Jurkat, Clone E6-1 (cell line): ENCODE results near the gene CDC73.
"Not testable (repeated sequence)": the region's sequence is repeated elsewhere in the genome, so short reads cannot be mapped to it uniquely, and the experiment has no call there.

Experiments
- DNase-seq: peaks from one replicate; pipeline ENCODE4 v3.0.0-alpha.2; 2011; ENCODE audit warnings: low read depth, low spot score
- H3K4me3 ChIP-seq: 2 replicates; pipeline ENCODE4 v1.5.1; 2011; ENCODE audit warnings: mild to moderate bottlenecking, low read length, control low read depth, moderate library complexity

CDC73 gene

DNA sequence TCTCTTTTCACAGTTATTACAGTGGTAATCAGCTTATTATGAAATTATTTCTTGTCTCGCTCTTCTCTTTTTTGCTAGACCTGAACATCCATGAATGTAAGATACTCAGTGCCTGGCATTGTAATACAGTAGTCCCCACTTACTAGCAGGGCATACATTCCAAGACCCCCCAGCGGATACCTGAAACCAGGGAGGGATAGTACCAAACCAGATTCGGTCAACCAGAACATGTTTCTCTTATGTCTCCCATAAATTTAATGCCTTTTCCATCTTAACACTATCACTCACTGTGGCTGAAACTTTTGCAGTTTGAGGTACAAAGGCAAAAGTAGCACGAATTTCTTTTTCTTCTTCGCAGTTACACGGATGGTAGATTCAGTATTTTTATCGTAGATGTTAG is 89.2 kb downstream of the CDC73 start:
- DNase-seq = no peak

DNA sequence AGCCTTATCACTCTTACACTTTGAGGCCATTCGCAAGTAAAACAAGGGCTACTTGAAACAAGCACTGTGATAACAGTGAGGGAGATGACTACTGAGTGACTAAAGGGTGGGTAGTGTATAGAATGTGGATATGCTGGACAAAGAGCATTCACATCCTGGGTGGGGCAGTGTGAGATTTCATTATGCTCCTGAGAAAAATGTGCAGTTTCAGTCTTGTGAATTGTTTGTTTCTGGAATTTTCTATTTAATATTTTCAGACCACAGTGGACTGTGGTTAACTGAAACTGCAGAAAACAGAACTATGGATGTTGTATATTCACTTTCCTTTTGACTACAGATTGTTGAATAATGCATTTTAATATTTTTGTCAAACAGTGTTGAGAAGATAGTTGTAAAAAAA is 89.7 kb downstream of the CDC73 start:
- no peak overlapping the region for H3K4me3 ChIP-seq
- no peak for DNase-seq

More for the DNA sequence above, 89.2 kb downstream of the CDC73 start:
- no peak overlapping the region for H3K4me3 ChIP-seq

DNA sequence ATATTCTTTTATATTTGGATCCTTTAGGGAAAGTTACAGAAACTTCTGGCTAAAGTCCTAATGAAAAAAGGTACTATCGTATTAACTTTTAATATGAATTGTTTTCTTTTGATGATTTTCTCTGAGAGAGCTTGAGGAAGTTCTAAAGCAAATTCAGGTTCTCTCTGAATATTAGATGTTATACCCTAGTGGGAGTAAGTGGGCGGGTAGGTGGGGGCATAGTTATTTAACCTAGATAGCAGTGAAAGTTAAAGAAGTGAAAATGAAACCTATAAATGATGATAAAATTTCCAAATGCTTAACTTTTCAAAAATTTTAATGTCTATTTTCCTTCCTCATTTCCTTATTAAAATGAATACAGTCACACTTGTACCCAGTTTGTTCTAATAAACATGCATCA is 90.8 kb downstream of the CDC73 start:
- no peak overlapping the region for H3K4me3 ChIP-seq
- no peak for DNase-seq

DNA sequence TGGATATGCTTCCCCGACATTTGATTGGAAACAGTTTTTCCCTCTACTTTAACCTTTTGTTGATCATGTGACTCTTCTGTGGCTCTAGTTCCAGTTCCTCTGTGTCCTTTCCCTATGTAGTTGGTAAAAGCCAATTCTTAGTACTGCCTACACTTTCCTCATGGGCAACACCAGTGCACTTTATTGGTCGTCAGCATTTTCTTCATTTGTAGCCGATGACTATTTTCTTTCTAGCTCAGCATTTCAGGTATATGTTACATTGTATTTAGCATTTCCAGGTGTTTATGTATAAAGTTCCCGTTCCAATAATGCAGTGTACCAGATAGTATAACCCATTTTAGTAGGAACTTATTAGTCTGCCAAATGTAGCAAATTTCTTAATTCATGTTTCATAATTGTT is 92.2 kb downstream of the CDC73 start:
- no peak for DNase-seq
- no peak overlapping the region for H3K4me3 ChIP-seq

DNA sequence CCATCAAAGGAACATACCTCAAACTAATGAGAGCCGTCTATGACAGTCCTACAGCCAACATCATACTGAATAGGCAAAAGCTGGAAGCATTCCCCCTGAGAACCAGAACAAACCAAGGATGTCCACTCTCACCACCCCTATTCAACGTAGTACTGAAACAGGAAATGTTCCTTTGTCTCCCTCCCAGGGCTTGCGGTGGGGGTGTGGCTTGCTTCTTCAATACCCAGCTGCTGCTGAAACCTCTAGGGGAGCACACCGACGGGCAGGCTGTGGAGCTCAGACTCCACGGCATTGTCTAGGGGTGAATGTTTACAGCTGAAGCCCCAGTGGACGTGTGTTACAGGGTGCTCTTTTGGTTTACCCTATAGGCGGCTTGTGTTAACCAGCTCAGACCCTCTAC is 95.1 kb downstream of the CDC73 start:
- H3K4me3 ChIP-seq = no peak overlapping the region
- DNase-seq = peak; percentile 21

DNA sequence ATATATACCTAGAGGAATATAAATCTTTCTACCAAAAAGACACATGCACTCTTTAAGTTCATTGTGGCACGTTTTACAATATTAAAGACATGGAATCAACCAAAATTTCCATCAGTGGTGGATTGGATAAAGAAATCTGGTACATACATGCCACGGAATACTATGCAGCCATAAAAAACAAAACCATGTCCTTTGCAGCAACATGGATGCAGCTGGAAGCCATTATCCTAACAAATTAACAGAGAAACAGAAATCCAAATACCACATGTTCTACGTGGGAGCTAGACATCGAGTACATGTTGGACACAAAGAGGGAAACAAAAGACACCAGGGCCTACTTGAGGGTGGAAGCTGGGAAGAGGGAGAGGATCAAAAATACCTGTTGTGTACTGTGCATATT is 97.6 kb downstream of the CDC73 start:
- no peak for DNase-seq

DNA sequence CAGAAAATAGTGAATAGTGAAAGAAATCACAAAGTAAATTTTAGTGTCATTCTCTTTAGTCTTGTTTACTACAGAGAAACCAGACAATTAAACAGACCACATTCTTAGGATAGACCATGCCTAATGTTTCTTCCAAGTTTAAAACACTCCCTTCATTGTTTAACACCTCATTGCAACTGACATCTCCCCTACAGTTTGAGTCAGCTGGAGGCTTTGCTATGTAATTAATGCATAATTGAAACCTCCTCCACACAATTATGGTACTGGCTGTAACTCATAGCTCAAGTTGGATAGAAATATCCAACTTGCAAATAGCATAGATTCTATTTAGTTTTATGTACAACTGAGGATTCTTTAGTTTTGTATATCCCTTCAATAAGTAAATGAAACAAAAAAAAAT is 99.8 kb downstream of the CDC73 start:
- no peak for DNase-seq
- H3K4me3 ChIP-seq = no peak overlapping the region

More for the DNA sequence above, 97.6 kb downstream of the CDC73 start:
- no peak overlapping the region for H3K4me3 ChIP-seq

DNA sequence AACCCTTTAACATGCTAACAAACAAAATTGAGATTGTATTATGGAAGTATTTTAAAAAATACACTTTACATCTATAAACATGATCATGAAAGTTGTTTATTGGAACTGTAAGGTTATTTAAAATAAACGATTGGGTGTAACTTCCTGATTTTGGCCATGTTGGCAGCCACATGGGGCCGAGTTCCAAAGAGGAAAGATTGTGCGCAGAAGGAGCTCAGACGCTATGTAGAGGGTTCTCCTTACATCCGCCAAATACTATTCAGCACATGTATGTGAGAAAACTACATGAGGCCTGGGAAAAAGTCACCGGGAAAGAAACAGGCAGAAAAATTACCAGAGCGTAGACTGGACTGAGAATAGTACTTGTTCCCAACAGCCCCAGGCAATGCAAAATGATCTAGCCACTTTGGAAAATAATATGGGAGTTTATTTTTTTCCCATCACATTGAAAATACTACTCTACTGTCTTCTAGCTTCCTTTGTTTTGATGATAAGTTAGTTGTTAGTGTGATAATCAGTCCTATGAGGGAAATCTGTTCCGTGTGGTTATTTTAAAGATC is 100.3 kb downstream of the CDC73 start:
- no peak for DNase-seq
- H3K4me3 ChIP-seq = no peak overlapping the region

DNA sequence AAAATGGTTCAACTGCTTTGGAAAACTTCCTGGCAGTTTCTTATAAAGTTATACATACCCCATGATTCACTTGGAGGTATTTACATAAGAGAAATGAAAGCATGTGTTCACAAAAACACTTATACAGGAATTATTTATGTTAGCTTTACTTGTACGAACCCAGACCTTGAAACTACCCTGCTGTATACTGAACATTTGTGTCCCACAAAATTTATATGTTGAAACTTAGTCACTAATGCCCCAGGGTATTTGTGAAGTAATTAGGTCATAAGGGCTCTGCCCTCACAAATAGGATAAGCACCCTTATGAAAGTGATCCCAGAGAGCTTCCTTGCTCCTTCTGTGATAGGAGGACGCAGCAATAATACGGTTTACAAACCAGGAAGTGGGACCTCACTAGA is 107.3 kb downstream of the CDC73 start:
- H3K4me3 ChIP-seq = no peak overlapping the region
- no peak for DNase-seq

DNA sequence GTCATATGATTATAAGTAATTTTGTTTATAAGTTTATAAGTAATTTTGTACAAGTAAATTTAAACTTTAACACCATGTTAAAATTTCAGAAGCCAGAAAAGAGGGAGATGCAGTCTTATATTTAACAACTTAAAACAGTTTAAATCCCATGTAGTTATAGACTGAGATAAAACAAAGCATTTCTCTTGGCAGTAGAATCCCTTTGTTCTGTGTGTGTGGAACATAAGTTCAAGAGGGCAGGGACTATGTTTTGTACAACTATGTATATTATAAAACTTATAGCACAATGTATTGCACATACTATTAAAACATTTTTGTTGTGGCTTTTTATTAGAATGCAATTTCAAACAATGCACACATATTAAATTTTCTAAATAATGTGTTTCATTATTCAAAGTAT is 109.3 kb downstream of the CDC73 start:
- DNase-seq, H3K4me3 ChIP-seq: not testable (repeated sequence)

DNA sequence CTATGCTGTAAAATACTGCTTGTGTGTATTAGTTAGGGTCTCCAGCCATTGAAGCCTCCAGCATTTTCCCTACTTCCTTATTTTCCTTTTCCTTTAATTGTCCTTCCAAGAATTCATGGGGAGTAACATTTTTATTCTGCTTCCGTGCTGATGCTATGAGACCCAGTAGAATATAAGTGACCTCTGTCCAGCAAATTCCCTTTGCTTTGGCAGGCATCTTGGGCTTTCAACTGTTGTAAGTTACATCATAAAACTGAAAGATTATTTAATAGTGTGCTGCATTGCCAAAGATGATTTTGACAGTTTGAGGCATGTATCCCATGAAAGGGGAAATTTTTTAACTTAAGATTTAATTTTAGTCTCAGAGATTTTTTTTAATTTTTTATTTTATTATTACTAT is 112.7 kb downstream of the CDC73 start:
- H3K4me3 ChIP-seq = no peak overlapping the region

DNA sequence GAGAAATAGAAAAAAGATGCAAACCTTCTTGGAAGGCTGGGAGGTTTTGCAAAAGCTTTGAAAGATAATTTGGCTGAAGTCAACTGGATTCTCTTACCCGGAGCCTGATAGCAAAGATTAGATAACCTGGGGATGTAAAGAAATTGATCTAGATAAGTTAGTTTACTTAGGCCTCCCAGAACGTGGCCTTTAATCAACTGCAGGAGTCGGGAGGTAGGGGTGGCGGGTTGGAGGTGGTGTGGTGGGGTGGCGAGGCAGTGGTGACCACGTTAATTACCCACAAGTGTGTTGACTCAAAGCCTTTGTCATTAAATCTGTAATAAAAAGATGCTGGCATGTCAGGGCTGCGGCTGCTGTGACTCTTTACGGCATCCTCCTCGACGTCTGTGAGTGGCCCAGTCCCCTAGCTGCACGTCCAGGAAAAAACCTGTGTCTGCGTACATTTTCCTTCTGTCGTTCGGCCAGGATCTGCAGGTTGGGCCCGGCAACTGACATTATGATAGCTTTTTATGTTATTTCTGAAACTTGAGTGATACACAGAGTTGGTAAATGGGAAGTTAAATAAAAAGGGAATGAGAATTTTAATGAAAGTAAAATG is 115.6 kb downstream of the CDC73 start:
- DNase-seq = no peak
- no peak overlapping the region for H3K4me3 ChIP-seq

More for the DNA sequence above, 112.7 kb downstream of the CDC73 start:
- no peak for DNase-seq

DNA sequence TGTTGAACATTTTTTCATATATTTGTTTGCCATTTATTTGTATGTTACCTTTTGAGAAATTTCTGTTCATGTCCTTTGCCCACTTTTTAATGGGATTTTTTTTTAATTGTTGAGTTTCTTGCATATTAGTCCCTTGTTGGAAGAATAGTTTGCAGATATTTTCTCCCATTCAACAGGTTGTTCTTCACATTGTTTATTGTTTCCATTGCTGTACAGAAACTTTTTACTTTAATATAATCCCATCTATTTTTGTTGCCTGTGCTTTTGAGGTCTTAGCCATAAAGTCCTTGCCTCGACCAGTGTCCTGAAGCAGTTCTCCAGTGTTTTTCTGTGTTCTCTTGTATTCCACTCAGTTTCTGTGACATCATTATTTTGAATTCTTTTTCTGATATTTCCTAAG is 118.8 kb downstream of the CDC73 start:
- DNase-seq = no peak
- no peak overlapping the region for H3K4me3 ChIP-seq

DNA sequence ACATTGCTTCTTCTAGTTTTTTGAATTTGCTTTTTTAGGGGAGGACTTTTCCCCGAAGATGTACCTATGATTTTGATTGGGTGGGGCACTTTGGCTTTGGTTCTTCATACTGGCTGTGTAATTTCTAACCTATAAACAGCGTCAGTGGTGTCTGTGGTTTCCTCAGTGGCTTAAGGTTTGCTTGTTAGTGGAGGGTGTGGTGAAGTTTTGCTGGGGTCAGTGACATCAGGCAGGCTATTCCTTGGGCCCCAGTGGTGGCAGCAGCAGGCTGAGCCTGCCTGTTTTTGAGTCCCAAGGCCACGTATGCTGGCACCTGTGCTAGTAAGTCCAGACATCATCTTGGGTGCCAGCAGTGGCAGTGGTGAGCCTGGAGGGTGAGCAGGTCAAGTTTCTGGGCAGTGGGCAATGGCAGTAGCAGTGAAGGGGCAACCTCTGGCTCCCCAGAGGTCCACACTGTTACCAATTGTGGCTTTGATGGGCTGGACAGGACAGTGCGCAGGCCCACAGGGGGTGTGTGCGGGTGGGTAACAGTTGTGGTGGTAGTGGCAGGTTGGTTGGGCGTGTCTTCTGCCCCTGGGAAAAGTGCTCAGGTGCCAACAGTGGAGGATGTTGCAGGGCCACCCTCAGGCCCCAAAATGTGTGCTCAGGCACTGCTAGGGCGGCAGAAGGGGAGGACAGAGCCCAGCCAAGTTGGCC is 119.4 kb downstream of the CDC73 start:
- no peak overlapping the region for H3K4me3 ChIP-seq
- DNase-seq = no peak

DNA sequence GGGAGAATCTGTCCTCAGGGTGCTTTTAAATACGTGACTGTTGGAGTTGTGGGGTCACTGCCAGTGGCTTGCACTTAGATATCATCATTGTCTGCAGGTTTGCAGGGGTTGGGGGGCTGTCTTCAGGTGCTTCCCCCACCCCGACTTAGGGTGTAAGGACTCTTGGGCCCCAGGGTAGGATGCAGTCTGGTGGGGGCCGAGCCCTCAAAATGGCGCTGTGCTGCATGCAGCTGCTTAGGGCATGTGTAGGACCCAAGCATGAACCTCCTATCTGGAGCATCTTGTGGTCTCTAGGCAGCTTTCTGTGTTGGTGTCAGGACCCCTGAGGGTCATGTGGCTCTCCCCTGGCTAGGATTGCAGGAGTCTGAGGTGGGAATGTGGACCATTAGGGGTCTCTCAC is 120.2 kb downstream of the CDC73 start:
- no peak overlapping the region for H3K4me3 ChIP-seq
- no peak for DNase-seq

DNA sequence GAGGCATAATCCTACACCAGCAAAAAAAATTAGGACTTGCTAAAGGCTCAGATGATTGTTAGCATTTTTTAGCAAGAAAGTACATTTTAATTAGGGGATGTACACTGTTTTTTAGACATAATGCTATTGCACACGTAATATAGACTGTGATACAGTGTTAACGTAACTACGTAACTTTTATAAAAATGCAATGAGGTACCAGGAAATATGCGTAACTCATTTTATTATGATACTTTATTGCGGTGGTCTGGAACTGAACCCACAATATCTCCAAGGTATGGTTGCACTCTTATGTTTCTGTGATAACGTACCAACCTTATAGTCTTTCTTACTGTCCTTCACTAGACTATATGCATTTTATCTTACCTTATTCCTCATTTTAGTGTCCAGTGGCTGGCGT is 127.4 kb downstream of the CDC73 start:
- no peak overlapping the region for H3K4me3 ChIP-seq
- DNase-seq = no peak

DNA sequence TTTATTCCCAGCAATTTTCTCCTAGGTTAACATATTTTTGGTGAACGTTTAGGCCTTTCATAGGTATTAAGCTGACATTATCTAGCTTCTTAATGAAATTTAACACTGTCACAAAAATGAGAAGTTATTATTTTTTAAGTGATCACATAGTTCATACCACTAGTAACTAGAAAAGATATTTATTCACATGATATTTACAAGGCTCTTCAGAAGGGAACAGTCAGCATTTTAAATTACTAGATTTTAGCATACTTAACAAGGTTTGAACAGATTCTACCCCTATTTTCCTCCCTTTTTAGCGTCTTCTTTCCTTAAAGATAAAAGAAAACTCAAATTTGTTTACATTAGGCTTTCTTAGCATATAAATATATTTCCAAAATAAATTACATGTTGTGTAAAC is 130.1 kb downstream of the CDC73 start:
- H3K4me3 ChIP-seq = no peak overlapping the region
- no peak for DNase-seq

DNA sequence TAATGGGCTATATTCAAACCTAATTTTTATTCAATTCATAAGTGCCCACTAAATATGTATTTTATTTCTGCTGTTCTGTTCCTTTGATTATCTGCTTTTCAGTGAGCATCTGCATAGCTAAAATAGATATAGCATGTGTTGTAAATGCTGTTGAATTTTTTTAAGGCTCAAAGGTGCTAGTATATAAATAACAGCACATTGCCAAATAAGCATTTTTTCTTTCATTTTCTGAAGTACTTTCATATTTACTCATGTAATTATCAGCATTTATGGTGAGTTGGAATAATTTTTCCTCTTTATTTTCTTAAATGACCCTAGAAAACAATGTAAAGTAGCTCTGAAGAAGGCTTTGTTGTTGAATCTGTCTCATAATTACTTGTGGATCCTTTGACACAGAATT is 134.2 kb downstream of the CDC73 start:
- no peak for DNase-seq
- H3K4me3 ChIP-seq = no peak overlapping the region

DNA sequence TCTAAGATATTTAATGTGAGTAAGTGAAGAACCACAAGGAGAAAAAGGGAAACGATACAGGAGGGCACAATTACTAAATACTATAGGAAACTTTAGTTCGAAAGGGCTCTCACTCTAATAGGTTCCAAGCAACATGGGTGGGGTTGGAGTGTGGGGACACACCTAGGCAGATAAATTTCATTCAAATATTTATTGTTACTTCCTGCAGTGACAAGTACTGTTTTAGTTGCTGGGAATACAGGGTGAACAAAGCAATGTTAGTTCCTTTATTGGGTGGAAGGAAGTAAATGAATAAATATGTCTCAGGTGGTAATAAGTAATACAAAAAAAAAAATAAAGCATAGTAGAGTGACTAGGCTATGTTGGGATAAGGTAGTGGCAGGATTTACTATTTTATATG is 137.8 kb downstream of the CDC73 start:
- no peak for DNase-seq
- no peak overlapping the region for H3K4me3 ChIP-seq

DNA sequence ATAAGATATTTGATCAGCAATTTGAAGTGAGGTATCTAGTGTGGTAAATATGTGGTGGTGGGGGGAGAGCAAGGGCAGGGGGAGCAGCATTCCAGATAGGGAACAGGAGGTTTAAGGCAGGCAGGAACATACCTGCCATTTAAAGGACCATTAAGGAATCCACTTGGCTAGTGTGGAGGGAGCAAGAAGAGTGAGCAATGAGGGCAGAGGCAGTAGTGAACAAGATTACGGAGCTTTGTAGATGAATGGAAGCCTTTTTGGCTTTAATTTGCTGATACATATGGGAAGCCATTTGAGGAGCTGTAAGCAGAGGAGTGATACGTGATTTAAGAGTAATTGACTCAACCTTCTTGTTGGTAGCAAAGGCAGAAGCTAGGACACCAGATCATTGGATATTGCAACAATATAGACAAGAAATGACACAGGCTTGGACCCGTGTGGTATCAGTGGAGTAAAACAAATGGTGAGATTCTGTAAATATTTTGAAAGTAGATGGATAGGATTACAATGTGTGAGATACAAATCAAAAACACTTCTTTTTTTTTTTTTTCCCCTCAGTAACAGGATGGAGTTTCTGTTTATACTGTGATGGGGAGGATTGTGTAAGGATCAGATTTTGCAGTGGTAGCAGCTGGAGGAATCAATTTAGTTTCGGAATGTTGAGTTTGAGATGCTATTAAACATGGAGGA is 138.4 kb downstream of the CDC73 start:
- no peak for DNase-seq
- no peak overlapping the region for H3K4me3 ChIP-seq
